NCI-H510A (cell line): ENCODE data around the gene C2orf49.
"Not testable (repeated sequence)": the region's sequence is repeated elsewhere in the genome, so short reads cannot be mapped to it uniquely, and the experiment has no call there.

Experiments
- DNase-seq: peaks from one replicate; lab custom pipeline; 2025; lab: John Stamatoyannopoulos, UW

The C2orf49 gene

GRCh38 chr2:105321875-105322646 is 15.3 kb upstream of the C2orf49 start:
- no peak for DNase-seq

- no peak for DNase-seq
Measured at GRCh38 chr2:105323111-105323510, 14.2 kb upstream of the C2orf49 start.

GRCh38 chr2:105324101-105324500 is 13.2 kb upstream of the C2orf49 start:
- DNase-seq: no peak

- no peak for DNase-seq
Measured at GRCh38 chr2:105324732-105325131, 12.6 kb upstream of the C2orf49 start.

- DNase-seq: no peak
Measured at GRCh38 chr2:105325389-105325963, 11.9 kb upstream of the C2orf49 start.

GRCh38 chr2:105327271-105327670 is 10.1 kb upstream of the C2orf49 start:
- DNase-seq: not testable (repeated sequence)

- DNase-seq: no peak
Measured at GRCh38 chr2:105327690-105328089, 9.7 kb upstream of the C2orf49 start.

- DNase-seq: peak; percentile 68
Measured at GRCh38 chr2:105328281-105329196, 8.8 kb upstream of the C2orf49 start.

GRCh38 chr2:105329197-105329554 is 8.2 kb upstream of the C2orf49 start:
- DNase-seq: no peak

GRCh38 chr2:105329561-105330495 is 7.5 kb upstream of the C2orf49 start, which contains the start of gene TGFBRAP1:
TGFBRAP1 (minus strand) TSS chr2:105329735; CDS start chr2:105308301, 21,434 bp downstream.
- DNase-seq: peak; percentile 54

- no peak for DNase-seq
Measured at GRCh38 chr2:105330681-105331375, 6.5 kb upstream of the C2orf49 start.

- DNase-seq: no peak
Measured at GRCh38 chr2:105334211-105334610, 3.1 kb upstream of the C2orf49 start.

GRCh38 chr2:105335469-105335868 is 1.9 kb upstream of the C2orf49 start:
- DNase-seq: no peak

GRCh38 chr2:105336786-105337121 is 586 bp upstream of the C2orf49 start:
- no peak for DNase-seq

- DNase-seq: no peak
Measured at GRCh38 chr2:105338020-105338385, 663 bp downstream of the C2orf49 start.

- DNase-seq: no peak
Measured at GRCh38 chr2:105339414-105339813, 2.1 kb downstream of the C2orf49 start.

GRCh38 chr2:105344704-105345345 is 7.5 kb downstream of the C2orf49 start:
- DNase-seq: no peak

GRCh38 chr2:105357122-105357521 is 19.8 kb downstream of the C2orf49 start:
- no peak for DNase-seq

- DNase-seq: no peak
Measured at GRCh38 chr2:105358593-105358992, 21.3 kb downstream of the C2orf49 start.

GRCh38 chr2:105361102-105361889 is 24.0 kb downstream of the C2orf49 start:
- DNase-seq: no peak
